HG02938 (cell line): ENCODE results near the gene GAD2.

ENCODE experiments used
- ATAC-seq: cut with Tn5 transposase; IDR thresholded peaks from one replicate; pipeline ENCODE4 v1.9.1; 2021; ENCODE audit warnings: mild to moderate bottlenecking, moderate library complexity; ENCODE audit not compliant: unreplicated experiment

GAD2 gene

GRCh38 chr10:26216585-26217395, at the start of gene GAD2:
GAD2 (plus strand) TSS chr10:26216774; CDS start chr10:26216810, 36 bp downstream.
- ATAC-seq = no peak

- no peak for ATAC-seq
Measured at GRCh38 chr10:26169466-26169865, 47.1 kb upstream of the GAD2 start.

- ATAC-seq = no peak
Measured at GRCh38 chr10:26172131-26172530, 44.4 kb upstream of the GAD2 start.

- ATAC-seq = no peak
Measured at GRCh38 chr10:26173837-26174236, 42.7 kb upstream of the GAD2 start.

GRCh38 chr10:26177341-26177740, 39.2 kb upstream of the GAD2 start:
- ATAC-seq = no peak

- ATAC-seq = no peak
Measured at GRCh38 chr10:26194275-26194674, 22.3 kb upstream of the GAD2 start.

GRCh38 chr10:26197248-26197647, 19.3 kb upstream of the GAD2 start:
- ATAC-seq = no peak

- no peak for ATAC-seq
Measured at GRCh38 chr10:26198119-26198518, 18.5 kb upstream of the GAD2 start.

GRCh38 chr10:26199841-26200240, 16.7 kb upstream of the GAD2 start:
- ATAC-seq = no peak

GRCh38 chr10:26205223-26205622, 11.4 kb upstream of the GAD2 start:
- no peak for ATAC-seq

GRCh38 chr10:26211781-26212444, 4.7 kb upstream of the GAD2 start:
- ATAC-seq = no peak

GRCh38 chr10:26212511-26212910, 4.1 kb upstream of the GAD2 start:
- no peak for ATAC-seq

GRCh38 chr10:26213157-26213800, 3.3 kb upstream of the GAD2 start:
- ATAC-seq = no peak

- no peak for ATAC-seq
Measured at GRCh38 chr10:26214004-26214403, 2.6 kb upstream of the GAD2 start.

- no peak for ATAC-seq
Measured at GRCh38 chr10:26214551-26215395, 1.8 kb upstream of the GAD2 start.

GRCh38 chr10:26215396-26215934, 1.1 kb upstream of the GAD2 start:
- no peak for ATAC-seq

- ATAC-seq = no peak
Measured at GRCh38 chr10:26215935-26216584, 514 bp upstream of the GAD2 start.

GRCh38 chr10:26217396-26218086, 967 bp downstream of the GAD2 start:
- no peak for ATAC-seq

GRCh38 chr10:26219676-26220075, 3.1 kb downstream of the GAD2 start:
- no peak for ATAC-seq

GRCh38 chr10:26220901-26221300, 4.3 kb downstream of the GAD2 start:
- no peak for ATAC-seq
